ENCODE measurements around the gene MCF2L2.

- TF ChIP-seq EZH2 (IDR thresholded peaks at IDR 0.05; ENCODE audit: insufficient read depth, poor library complexity, severe bottlenecking) = no peak
- no peak for TF ChIP-seq EZH2phosphoT487 (IDR thresholded peaks at IDR 0.05; ENCODE audit: insufficient read depth, low read depth)
Measured at GRCh38 chr3:183266454-183266853, 162.0 kb downstream of the MCF2L2 start.
